Sigmoid colon (tissue), 7 donors: ENCODE measurements around the gene IRGM. TPM values are rescaled to one million over a fixed set of nuclear protein-coding genes. Genes with fewer than 3 reads are reported as not detected.
"Not testable (repeated sequence)": the region's sequence is repeated elsewhere in the genome, so short reads cannot be mapped to it uniquely, and the experiment has no call there.

ENCODE experiments used
- DNase-seq: peaks from one replicate; pipeline ENCODE4 v3.0.0-alpha.2; 2019
- H3K27ac ChIP-seq, 4 donors: fragments of 200-600 bp; sonication (generic); one replicate each; pipeline ENCODE4 v1.5.1; 2016 to 2019; ENCODE audit warnings: mild to moderate bottlenecking in 1 of 4
- H3K27me3 ChIP-seq, 3 donors: fragments of 200-600 bp; sonication (generic); one replicate each; pipeline ENCODE4 v1.5.1; 2019; ENCODE audit warnings: mild to moderate bottlenecking in 1 of 3
- H3K36me3 ChIP-seq, 4 donors: fragments of 200-600 bp; sonication (generic); one replicate each; pipeline ENCODE4 v1.5.1; 2016 to 2019
- H3K4me1 ChIP-seq, 4 donors: fragments of 200-600 bp; sonication (generic); one replicate each; pipeline ENCODE4 v1.5.1; 2017 to 2019
- H3K4me3 ChIP-seq, 4 donors: fragments of 200-600 bp; sonication (generic); one replicate each; pipeline ENCODE4 v1.5.1; 2017 to 2019; ENCODE audit warnings: mild to moderate bottlenecking in 2 of 4, moderate library complexity in 1 of 4
- H3K9me3 ChIP-seq, 4 donors: fragments of 200-600 bp in 3 of 4; sonication (generic) in 3 of 4; one replicate each; pipeline versions ENCODE4 v1.5.1 to v1.6.1; 2013 to 2019
- CTCF ChIP-seq, 4 experiments: fragments of 450-650 bp in 3 of 4; fragments of 200-600 bp in 1 of 4; IDR thresholded peaks; one replicate each; pipeline ENCODE4 v1.5.1; 2016 to 2019; ENCODE audit warnings: antibody characterized with exemption in 4 of 4, mild to moderate bottlenecking in 3 of 4, moderate library complexity in 2 of 4
- EP300 ChIP-seq, 4 donors: sonication (generic); formaldehyde crosslinking; IDR thresholded peaks; one replicate each; pipeline ENCODE4 v1.6.1; 2017; ENCODE audit warnings: antibody characterized with exemption in 4 of 4
- POLR2A ChIP-seq, 2 donors: fragments of 450-650 bp; IDR thresholded peaks; one replicate each; pipeline ENCODE4 v1.6.1; 2016; ENCODE audit warnings: antibody characterized with exemption in 2 of 2, mild to moderate bottlenecking in 2 of 2, moderate library complexity in 2 of 2
- POLR2AphosphoS5 ChIP-seq, 4 donors: sonication (generic); formaldehyde crosslinking; IDR thresholded peaks; one replicate each; pipeline ENCODE4 v1.6.1; 2017; ENCODE audit warnings: antibody characterized with exemption in 4 of 4
- WGBS, 2 donors: extraction: QIAGEN DNeasy Blood & Tissue Kit; methylation state at CpG; one replicate each; pipeline ENCODE4 v1.1.7; 2013; 5-methylcytosine and 5-hydroxymethylcytosine counted together
- intact Hi-C: fragments of 100-400 bp; cut with DNase I; formaldehyde crosslinking; loops from one replicate; pipeline ENCODE4 v1.15.1; 2023
- polyA plus RNA-seq, 3 donors: library from polyadenylated mRNA; stranded (reverse); fragments of 200-250 nt; gene quantifications; one replicate each; pipeline ENCODE4 v1.2.3, GENCODE V29; 2013
- total RNA-seq, 4 donors: library from RNA; depleted of rRNA; stranded (reverse); fragments of >200 nt; gene quantifications; one replicate each; pipeline ENCODE4 v1.1.0, GENCODE V29; 2016
- donor health status: healthy with polysubstance abuse.
- donor health status: Bipolar disorder and iron deficiency.
- donor health status: healthy.

IRGM gene
- total RNA-seq (not detected), polyA plus RNA-seq (under 1 TPM in 1 of 3 donors, not detected in 2; 0.34 TPM)

- H3K4me3 ChIP-seq, H3K4me1 ChIP-seq, DNase-seq, H3K9me3 ChIP-seq, H3K27ac ChIP-seq, H3K36me3 ChIP-seq, H3K27me3 ChIP-seq: not testable (repeated sequence)
- WGBS, 2 donors: 74 to 81% methylated on average over 3 of the region's 3 CpGs
- intact Hi-C loops: loop anchor here (2.0 to 5.0 kb wide), 3 partner anchors 145 to 389 kb away; partner anchors contain the start of gene RBM22
Measured at GRCh38 chr5:150846308-150846653, at the start of gene IRGM. TSS of gene IRGM (plus strand) at chr5:150846521. CDS start at chr5:150848124, 1,603 bp downstream.

GRCh38 chr5:150797384-150797783, 48.9 kb upstream of the IRGM start:
- DNase-seq: no peak
- intact Hi-C loops: no loop called here
- TF ChIP-seq EP300 (IDR thresholded peaks at IDR 0.05) (no peak), POLR2AphosphoS5 (IDR thresholded peaks at IDR 0.05) (no peak), POLR2A (IDR thresholded peaks at IDR 0.05) (no peak), CTCF (IDR thresholded peaks at IDR 0.05) (no peak)
- Histone ChIP-seq H3K9me3 (no peaks in the 10 kb centered on the region), H3K4me1 (peaks cover 0 to 9% (median 3%) of the 10 kb centered on the region in 4 donors), H3K4me3 (no peak overlapping the region), H3K27ac (no peak overlapping the region), H3K36me3 (peaks cover 0 to 32% (median 14%) of the 10 kb centered on the region in 4 donors), H3K27me3 (no peaks in the 10 kb centered on the region)
- 86 to 94% methylated on average over 2 of the region's 2 CpGs for WGBS, 2 donors

GRCh38 chr5:150801117-150801927, 45.0 kb upstream of the IRGM start:
- TF ChIP-seq CTCF (IDR thresholded peaks at IDR 0.05) (peak; percentile 39 to 59 (median 52)), POLR2AphosphoS5 (IDR thresholded peaks at IDR 0.05) (no peak)
- Histone ChIP-seq H3K4me3 (peak overlapping the region; percentile 2 to 39 (median 28)), H3K27me3 (no peaks in the 10 kb centered on the region), H3K36me3 (peaks cover 0 to 21% (median 4%) of the 10 kb centered on the region in 4 donors), H3K27ac (peak overlapping the region; percentile 38 to 70 (median 60)), H3K9me3 (no peaks in the 10 kb centered on the region), H3K4me1 (peaks cover 0 to 9% (median 3%) of the 10 kb centered on the region in 4 donors)
- DNase-seq: no peak
- WGBS, 2 donors: 4 to 12% methylated on average over 15 of the region's 15 CpGs
- intact Hi-C loops: loop anchor here (1.0 kb wide), 1 partner anchor 46 kb away; no protein-coding TSS in a partner anchor

- Histone ChIP-seq H3K9me3 (no peaks in the 10 kb centered on the region), H3K4me3 (no peak overlapping the region), H3K27me3 (no peaks in the 10 kb centered on the region), H3K4me1 (peaks cover 0 to 9% (median 3%) of the 10 kb centered on the region in 4 donors), H3K36me3 (no peaks in the 10 kb centered on the region), H3K27ac (no peak overlapping the region)
- no peak for DNase-seq
- intact Hi-C loops: no loop called here
- 93% methylated on average over 6 of the region's 6 CpGs for WGBS, 2 donors
- TF ChIP-seq EP300 (IDR thresholded peaks at IDR 0.05) (no peak), POLR2AphosphoS5 (IDR thresholded peaks at IDR 0.05) (no peak), POLR2A (IDR thresholded peaks at IDR 0.05) (no peak), CTCF (IDR thresholded peaks at IDR 0.05) (no peak)
Measured at GRCh38 chr5:150804388-150804787, 41.9 kb upstream of the IRGM start.

- Histone ChIP-seq H3K9me3 (no peaks in the 10 kb centered on the region), H3K4me3 (no peak overlapping the region), H3K36me3 (no peaks in the 10 kb centered on the region), H3K27ac (no peak overlapping the region), H3K4me1 (no peaks in the 10 kb centered on the region), H3K27me3 (no peaks in the 10 kb centered on the region)
- no peak for TF ChIP-seq POLR2AphosphoS5 (IDR thresholded peaks at IDR 0.05)
- no peak for TF ChIP-seq CTCF (IDR thresholded peaks at IDR 0.05)
- no peak for TF ChIP-seq EP300 (IDR thresholded peaks at IDR 0.05)
- no peak for TF ChIP-seq POLR2A (IDR thresholded peaks at IDR 0.05)
- intact Hi-C loops: no loop called here
- 69 to 86% methylated on average over 3 of the region's 3 CpGs for WGBS, 2 donors
- DNase-seq: no peak
Measured at GRCh38 chr5:150809363-150809762, 37.0 kb upstream of the IRGM start.
